ENCODE measurements around the gene DLEC1.
"Not testable (repeated sequence)": the region's sequence is repeated elsewhere in the genome, so short reads cannot be mapped to it uniquely, and the experiment has no call there.

The DLEC1 gene

GRCh38 chr3:38062809-38063208 lies 23.8 kb downstream of the DLEC1 start:
- no peak for FAIRE-seq
- TF ChIP-seq POLR2A (IDR thresholded peaks at IDR 0.05; ENCODE audit: low read depth, low read length) (no peak), POLR2AphosphoS5 (IDR thresholded peaks at IDR 0.05; ENCODE audit: low read depth, low read length) (no peak), SPI1 (IDR thresholded peaks at IDR 0.05; ENCODE audit: low read depth, low read length) (no peak), POU2F2 (IDR thresholded peaks at IDR 0.05; ENCODE audit: low read depth, low read length) (no peak), PAX5 (IDR thresholded peaks at IDR 0.05; ENCODE audit: insufficient read depth, low read length, severe bottlenecking) (no peak), TAF1 (IDR thresholded peaks at IDR 0.05; ENCODE audit: low read depth, low read length) (no peak)
- DNase-seq (ENCODE audit: insufficient read length, low spot score): no peak

- DNase-seq (ENCODE audit: insufficient read length, low spot score); FAIRE-seq: not testable (repeated sequence)
Measured at GRCh38 chr3:38064453-38064852, 25.4 kb downstream of the DLEC1 start.

GRCh38 chr3:38067508-38068233 lies 28.7 kb downstream of the DLEC1 start:
- DNase-seq (ENCODE audit: insufficient read length, low spot score) (no peak), FAIRE-seq (no peak)
- no peak for TF ChIP-seq POLR2A (IDR thresholded peaks at IDR 0.05; ENCODE audit: low read depth, low read length)
- no peak for TF ChIP-seq TAF1 (IDR thresholded peaks at IDR 0.05; ENCODE audit: low read depth, low read length)
- TF ChIP-seq SPI1 (IDR thresholded peaks at IDR 0.05; ENCODE audit: low read depth, low read length): no peak
- no peak for TF ChIP-seq POU2F2 (IDR thresholded peaks at IDR 0.05; ENCODE audit: low read depth, low read length)

GRCh38 chr3:38070013-38070412 lies 31.0 kb downstream of the DLEC1 start:
- FAIRE-seq: no peak
- TF ChIP-seq POLR2A (IDR thresholded peaks at IDR 0.05; ENCODE audit: low read depth, low read length) (no peak), POU2F2 (IDR thresholded peaks at IDR 0.05; ENCODE audit: low read depth, low read length) (no peak), PAX5 (IDR thresholded peaks at IDR 0.05; ENCODE audit: insufficient read depth, low read length, severe bottlenecking) (no peak), POLR2AphosphoS5 (IDR thresholded peaks at IDR 0.05; ENCODE audit: low read depth, low read length) (no peak), SPI1 (IDR thresholded peaks at IDR 0.05; ENCODE audit: low read depth, low read length) (no peak), TAF1 (IDR thresholded peaks at IDR 0.05; ENCODE audit: low read depth, low read length) (no peak)
- no peak for DNase-seq (ENCODE audit: insufficient read length, low spot score)

GRCh38 chr3:38077073-38077472 lies 38.1 kb downstream of the DLEC1 start:
- DNase-seq (ENCODE audit: insufficient read length, low spot score); FAIRE-seq: not testable (repeated sequence)

GRCh38 chr3:38082296-38082695 lies 43.3 kb downstream of the DLEC1 start:
- FAIRE-seq; DNase-seq (ENCODE audit: insufficient read length, low spot score): not testable (repeated sequence)

GRCh38 chr3:38083254-38083653 lies 44.2 kb downstream of the DLEC1 start:
- not testable (repeated sequence) for DNase-seq (ENCODE audit: insufficient read length, low spot score); FAIRE-seq

- DNase-seq (ENCODE audit: insufficient read length, low spot score) (no peak), FAIRE-seq (no peak)
- TF ChIP-seq TAF1 (IDR thresholded peaks at IDR 0.05; ENCODE audit: low read depth, low read length) (no peak), POU2F2 (IDR thresholded peaks at IDR 0.05; ENCODE audit: low read depth, low read length) (no peak), SPI1 (IDR thresholded peaks at IDR 0.05; ENCODE audit: low read depth, low read length) (no peak), POLR2AphosphoS5 (IDR thresholded peaks at IDR 0.05; ENCODE audit: low read depth, low read length) (no peak), POLR2A (IDR thresholded peaks at IDR 0.05; ENCODE audit: low read depth, low read length) (no peak), PAX5 (IDR thresholded peaks at IDR 0.05; ENCODE audit: insufficient read depth, low read length, severe bottlenecking) (no peak)
Measured at GRCh38 chr3:38083871-38084333, 44.9 kb downstream of the DLEC1 start.

- TF ChIP-seq POU2F2 (IDR thresholded peaks at IDR 0.05; ENCODE audit: low read depth, low read length) (no peak), POLR2AphosphoS5 (IDR thresholded peaks at IDR 0.05; ENCODE audit: low read depth, low read length) (no peak), PAX5 (IDR thresholded peaks at IDR 0.05; ENCODE audit: insufficient read depth, low read length, severe bottlenecking) (no peak), SPI1 (IDR thresholded peaks at IDR 0.05; ENCODE audit: low read depth, low read length) (no peak), TAF1 (IDR thresholded peaks at IDR 0.05; ENCODE audit: low read depth, low read length) (no peak), POLR2A (IDR thresholded peaks at IDR 0.05; ENCODE audit: low read depth, low read length) (no peak)
- DNase-seq (ENCODE audit: insufficient read length, low spot score): peak; percentile 36
- peak; percentile 99 for FAIRE-seq
Measured at GRCh38 chr3:38084334-38085310, 45.6 kb downstream of the DLEC1 start.

- FAIRE-seq: no peak
- no peak for DNase-seq (ENCODE audit: insufficient read length, low spot score)
Measured at GRCh38 chr3:38085311-38085942, 46.4 kb downstream of the DLEC1 start.

More at GRCh38 chr3:38085311-38085942, 46.4 kb downstream of the DLEC1 start:
- no peak for TF ChIP-seq POU2F2 (IDR thresholded peaks at IDR 0.05; ENCODE audit: low read depth, low read length)
- TF ChIP-seq TAF1 (IDR thresholded peaks at IDR 0.05; ENCODE audit: low read depth, low read length): no peak
- TF ChIP-seq POLR2A (IDR thresholded peaks at IDR 0.05; ENCODE audit: low read depth, low read length): no peak
- no peak for TF ChIP-seq POLR2AphosphoS5 (IDR thresholded peaks at IDR 0.05; ENCODE audit: low read depth, low read length)
- TF ChIP-seq PAX5 (IDR thresholded peaks at IDR 0.05; ENCODE audit: insufficient read depth, low read length, severe bottlenecking): no peak
- no peak for TF ChIP-seq SPI1 (IDR thresholded peaks at IDR 0.05; ENCODE audit: low read depth, low read length)
